Body of pancreas (tissue), 4 donors: ENCODE measurements around the gene NOX3.

Source experiments
- CTCF ChIP-seq, 7 experiments: fragments of 450-650 bp in 4 of 7; fragments of 200-600 bp in 3 of 7; sonication (generic) in 3 of 7; IDR thresholded peaks; one replicate each; pipeline ENCODE4 v1.5.1; 2016 to 2019; ENCODE audit warnings: antibody characterized with exemption in 7 of 7
- POLR2A ChIP-seq, 3 donors: fragments of 450-650 bp; IDR thresholded peaks; one replicate each; pipeline ENCODE4 v1.6.1; 2016; ENCODE audit warnings: antibody characterized with exemption in 3 of 3, mild to moderate bottlenecking in 2 of 3

- TF ChIP-seq CTCF (IDR thresholded peaks at IDR 0.05) (no peak), POLR2A (IDR thresholded peaks at IDR 0.05) (no peak)
These were observed 43.3 kb downstream of the NOX3 start for GRCh38 chr6:155412335-155412734.
